Measurements from ENCODE around the gene TLE2. TPM values are rescaled to one million over a fixed set of nuclear protein-coding genes. Genes with fewer than 3 reads are reported as not detected.

The TLE2 gene
- polyA plus RNA-seq, 1 of the 3 experiments (the other 2 are of a cell fraction): 2.3 TPM

GRCh38 chr19:3054972-3055740 is 26.1 kb upstream of the TLE2 start:
- H3F3A ChIP-seq (replicated peaks; ENCODE audit: insufficient read depth): peaks cover 20% of the 10 kb centered on the region
- H3K79me2 ChIP-seq (ENCODE audit: insufficient read depth): peaks cover 27% of the 10 kb centered on the region
- no peaks in the 10 kb centered on the region for H3K27me3 ChIP-seq (ENCODE audit: insufficient read depth)
- no peak overlapping the region for H2AFZ ChIP-seq (ENCODE audit: low read depth)
- H4K20me1 ChIP-seq (ENCODE audit: insufficient read depth): peaks cover 17% of the 10 kb centered on the region
- no peak overlapping the region for H3K4me3 ChIP-seq (ENCODE audit: low read depth in 2 of 2, low read length in 1 of 2)
- DNase-seq: no peak
- no peaks in the 10 kb centered on the region for H3K9me2 ChIP-seq
- TF ChIP-seq GATA2 (CRISPR knock-in tag; IDR thresholded peaks at IDR 0.05) (no peak), POLR2AphosphoS5 (IDR thresholded peaks at IDR 0.05; ENCODE audit: low read depth, low read length) (no peak), RCOR1 (IDR thresholded peaks at IDR 0.05; ENCODE audit: low read length) (no peak), JUND (IDR thresholded peaks at IDR 0.05) (no peak), SIN3A (IDR thresholded peaks at IDR 0.05; ENCODE audit: borderline replicate concordance, low read depth, low read length) (no peak), RAD21 (IDR thresholded peaks at IDR 0.05; ENCODE audit: low read length) (no peak), ELF1 (IDR thresholded peaks at IDR 0.05) (no peak), RXRA (IDR thresholded peaks at IDR 0.05; ENCODE audit: borderline replicate concordance, low read depth) (no peak), FOXM1 (IDR thresholded peaks at IDR 0.05; ENCODE audit: low read depth) (no peak), NRF1 (IDR thresholded peaks at IDR 0.05; ENCODE audit: low read depth, low read length) (no peak), TEAD4 (IDR thresholded peaks at IDR 0.05; ENCODE audit: borderline replicate concordance, insufficient read depth) (no peak), FOSL2 (IDR thresholded peaks at IDR 0.05; ENCODE audit: borderline replicate concordance, low read depth) (no peak), MXI1 (IDR thresholded peaks at IDR 0.05; ENCODE audit: low read depth, low read length) (no peak), EP300 (IDR thresholded peaks at IDR 0.05; ENCODE audit: borderline replicate concordance in 1 of 2, low read depth in 1 of 2, low read length in 1 of 2) (no peak)
- TF ChIP-seq, protein P1, sequence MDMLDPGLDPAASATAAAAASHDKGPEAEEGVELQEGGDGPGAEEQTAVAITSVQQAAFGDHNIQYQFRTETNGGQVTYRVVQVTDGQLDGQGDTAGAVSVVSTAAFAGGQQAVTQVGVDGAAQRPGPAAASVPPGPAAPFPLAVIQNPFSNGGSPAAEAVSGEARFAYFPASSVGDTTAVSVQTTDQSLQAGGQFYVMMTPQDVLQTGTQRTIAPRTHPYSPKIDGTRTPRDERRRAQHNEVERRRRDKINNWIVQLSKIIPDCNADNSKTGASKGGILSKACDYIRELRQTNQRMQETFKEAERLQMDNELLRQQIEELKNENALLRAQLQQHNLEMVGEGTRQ (IDR thresholded peaks at IDR 0.05; ENCODE audit: borderline replicate concordance, low read depth, low read length): no peak
- TF ChIP-seq, protein P2, sequence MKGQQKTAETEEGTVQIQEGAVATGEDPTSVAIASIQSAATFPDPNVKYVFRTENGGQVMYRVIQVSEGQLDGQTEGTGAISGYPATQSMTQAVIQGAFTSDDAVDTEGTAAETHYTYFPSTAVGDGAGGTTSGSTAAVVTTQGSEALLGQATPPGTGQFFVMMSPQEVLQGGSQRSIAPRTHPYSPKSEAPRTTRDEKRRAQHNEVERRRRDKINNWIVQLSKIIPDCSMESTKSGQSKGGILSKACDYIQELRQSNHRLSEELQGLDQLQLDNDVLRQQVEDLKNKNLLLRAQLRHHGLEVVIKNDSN (IDR thresholded peaks at IDR 0.05; ENCODE audit: borderline replicate concordance, low read depth): no peak
- H3K27ac ChIP-seq (ENCODE audit: low read depth in 2 of 2, low read length in 1 of 2): no peak overlapping the region
- WGBS (ENCODE audit: low lambda C conversion rate): 93% methylated on average over 12 of the region's 20 CpGs
- peaks cover 38 to 54% of the 10 kb centered on the region in 2 experiments for H3K36me3 ChIP-seq (replicated peaks in 1 of 2; ENCODE audit: control insufficient read depth in 1 of 2, insufficient read depth in 2 of 2, low read length in 1 of 2)
- H3K4me1 ChIP-seq (ENCODE audit: control insufficient read depth in 1 of 2, insufficient read depth in 2 of 2, low read depth in 1 of 2, low read length in 1 of 2): no peaks in the 10 kb centered on the region; a peak in 1 of 4 replicates
- ChIA-PET CTCF (interaction anchor here (1.6 to 1.8 kb wide), 2 partner anchors 20 to 93 kb away, joined by 4 to 5 read pairs; no protein-coding TSS in a partner anchor), POLR2A (interaction anchor here (1.7 kb wide), 1 partner anchor 19 kb away, joined by 4 read pairs; no protein-coding TSS in a partner anchor)
- no peak overlapping the region for H3K4me2 ChIP-seq
- H3K9me3 ChIP-seq: no peaks in the 10 kb centered on the region
- H3K9ac ChIP-seq: no peak overlapping the region
